Esophagus mucosa (tissue), 1 donor: ENCODE data around the gene OPN1MW3. TPM values are rescaled to one million over a fixed set of nuclear protein-coding genes. Genes with fewer than 3 reads are reported as not detected.
"Not testable (repeated sequence)": the region's sequence is repeated elsewhere in the genome, so short reads cannot be mapped to it uniquely, and the experiment has no call there.

ENCODE experiments used
- ATAC-seq: fragments of 200-7000 bp; cut with Tn5 transposase; one replicate; pipeline ENCODE4 v1.9.1; 2020
- total RNA-seq: library from RNA; stranded (reverse); gene quantifications from one replicate; pipeline ENCODE4 v1.2.4, GENCODE V29; 2023
- donor health status: DM: yes; HTN: yes; CAD: no.

The OPN1MW3 gene
- total RNA-seq, 1 donor from 2014 or later = not detected

DNA sequence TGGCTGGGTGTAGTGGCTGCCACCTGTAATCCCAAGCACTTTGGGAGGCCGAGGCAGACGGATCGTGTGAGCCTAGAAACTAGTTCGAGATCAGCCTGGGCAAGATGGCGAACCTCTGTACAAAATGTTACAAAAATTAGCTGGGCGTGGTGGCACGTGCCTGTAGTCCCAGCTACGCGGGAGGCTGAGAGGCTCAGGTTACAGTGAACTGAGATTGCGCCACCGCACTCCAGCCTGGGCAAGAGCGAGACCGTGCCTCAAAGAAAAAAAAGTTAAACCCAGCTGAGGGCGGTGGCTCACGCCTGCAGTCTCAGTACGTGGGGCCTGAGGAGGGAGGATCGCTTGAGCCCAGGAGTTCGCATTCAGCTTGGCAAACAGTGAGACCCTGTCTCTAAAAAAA lies 39.3 kb downstream of the OPN1MW3 start:
- no peak for ATAC-seq

DNA sequence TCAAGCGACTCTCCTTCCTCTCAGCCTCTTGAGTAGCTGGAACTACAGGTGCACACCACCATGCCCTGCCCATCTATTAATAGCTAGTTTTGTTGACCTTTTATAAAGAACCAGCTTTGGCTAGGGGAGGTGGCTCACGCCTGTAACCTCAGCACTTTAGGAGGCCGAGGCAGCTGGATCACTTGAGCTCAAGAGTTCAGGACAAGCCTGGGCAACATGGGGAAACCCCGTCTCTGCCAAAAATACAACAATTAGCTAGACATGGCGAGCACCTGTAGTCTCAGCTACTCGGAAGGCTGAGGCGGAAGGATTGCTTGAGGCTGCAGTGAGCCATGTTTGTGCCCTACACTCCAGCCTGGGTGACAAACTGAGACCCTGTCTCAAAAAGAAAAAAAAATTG lies 40.9 kb downstream of the OPN1MW3 start:
- ATAC-seq = no peak

- ATAC-seq = no peak
Measured at GRCh38 chrX:154300816-154301215, 43.4 kb downstream of the OPN1MW3 start.

DNA sequence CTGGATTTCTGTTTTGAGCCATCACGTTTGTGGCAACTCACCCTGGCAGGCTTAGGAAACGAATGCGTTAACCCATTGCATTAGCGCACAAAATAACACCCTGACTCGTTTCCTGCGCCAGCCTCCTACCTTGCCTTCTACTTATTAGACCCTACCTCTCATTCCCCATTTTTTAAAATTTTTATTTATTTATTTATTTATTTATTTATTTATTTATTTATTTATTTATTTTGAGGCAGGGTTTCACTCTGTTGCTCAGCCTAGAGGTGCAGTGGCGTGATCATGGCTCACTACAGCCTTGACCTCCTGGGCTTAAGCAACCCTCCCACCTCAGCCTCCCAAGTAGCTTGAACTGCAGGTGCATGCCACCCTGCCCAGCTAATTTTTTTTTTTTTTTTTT lies 45.6 kb downstream of the OPN1MW3 start:
- not testable (repeated sequence) for ATAC-seq

- no peak for ATAC-seq
Measured at GRCh38 chrX:154303476-154303875, 46.1 kb downstream of the OPN1MW3 start.

DNA sequence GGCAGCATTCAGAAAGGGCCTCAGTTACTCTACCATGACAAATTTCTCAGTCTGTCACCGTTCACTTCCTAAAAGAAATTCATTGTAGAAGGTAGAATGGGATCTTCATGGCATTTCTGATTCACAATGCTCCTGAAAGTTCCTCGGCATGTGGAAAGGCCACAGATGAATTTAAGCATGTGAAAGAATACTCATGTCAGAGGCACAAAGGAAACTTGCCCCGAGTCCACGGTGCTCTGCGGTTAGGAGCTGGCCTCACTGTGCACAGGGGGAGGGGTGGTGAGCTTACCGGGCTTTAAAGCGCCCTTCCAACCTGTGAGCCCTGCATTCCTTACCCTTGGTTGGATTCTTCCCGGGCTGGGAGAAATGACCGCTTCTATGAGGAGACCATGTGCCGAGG lies 47.5 kb downstream of the OPN1MW3 start:
- no peak for ATAC-seq

DNA sequence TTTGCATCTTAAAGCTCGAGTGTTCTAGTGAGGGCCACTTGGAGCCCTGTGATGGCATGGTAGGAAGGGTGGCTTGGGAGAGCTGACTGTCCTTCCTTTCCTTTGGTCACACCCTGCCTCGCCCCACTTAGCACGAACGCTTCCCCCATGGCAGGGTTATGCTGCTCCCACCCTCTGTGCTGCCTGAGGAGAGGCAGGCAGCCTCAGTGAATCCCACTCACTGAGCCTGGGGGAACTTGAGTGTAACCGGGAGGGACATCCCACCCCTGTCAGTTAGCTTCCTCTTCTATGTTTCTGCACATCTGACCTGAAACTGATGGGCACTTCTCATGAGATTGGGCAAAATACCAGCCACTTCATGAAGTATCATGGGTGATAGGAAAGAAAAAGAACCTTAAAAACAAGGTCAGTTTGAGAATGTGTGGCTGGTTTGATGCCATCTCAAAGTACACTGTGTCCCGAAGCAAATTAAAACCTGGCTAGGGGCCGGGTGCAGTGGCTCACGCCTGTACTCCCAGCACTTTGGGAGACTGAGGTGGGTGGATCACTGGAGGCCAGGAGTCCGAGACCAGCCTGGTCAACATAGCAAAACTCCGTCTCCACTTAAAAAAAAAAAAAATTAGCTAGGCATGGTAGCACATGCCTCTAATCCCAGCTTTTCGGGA lies 48.3 kb downstream of the OPN1MW3 start:
- ATAC-seq = no peak

- no peak for ATAC-seq
Measured at GRCh38 chrX:154307202-154307601, 49.8 kb downstream of the OPN1MW3 start.

DNA sequence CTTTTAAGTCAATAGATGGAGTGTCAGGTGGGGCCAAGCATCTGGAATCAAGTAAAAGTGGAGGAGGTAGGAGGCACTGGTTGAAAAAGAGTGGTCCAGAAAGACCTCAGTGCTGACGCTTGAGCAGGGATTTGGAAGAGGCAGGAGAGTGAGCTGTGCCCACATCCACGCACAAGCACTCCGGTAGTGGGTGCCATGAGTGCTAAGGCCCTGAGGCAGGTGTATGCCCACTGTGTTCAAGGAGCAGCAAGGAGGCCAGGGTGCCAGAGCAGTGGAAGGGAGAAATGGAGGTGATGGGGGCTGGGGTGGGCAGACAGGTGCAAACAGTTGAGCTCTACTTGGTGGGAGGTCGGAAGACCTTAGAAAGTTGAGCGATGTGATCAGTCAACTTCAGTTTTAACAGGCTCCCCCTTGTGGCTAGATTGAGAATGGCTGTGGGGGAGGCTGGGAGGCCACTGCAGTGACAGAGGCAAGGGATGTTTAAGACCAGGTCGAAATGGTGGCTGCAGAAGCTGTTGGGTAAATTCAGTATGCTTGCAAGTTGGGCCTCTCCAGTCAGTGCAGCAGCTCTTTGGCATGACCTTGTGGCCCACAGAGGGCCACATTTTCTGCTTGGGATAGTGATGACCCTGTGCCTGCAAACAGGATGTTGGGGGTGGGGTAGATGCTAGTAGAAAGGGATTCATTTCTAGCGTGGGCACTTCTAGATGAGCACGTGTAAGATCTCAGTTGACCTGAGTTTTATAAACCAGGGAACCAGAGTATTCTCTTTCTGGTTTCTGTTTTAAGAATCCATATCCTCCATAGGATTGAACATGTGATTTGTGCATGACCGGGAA lies 50.9 kb downstream of the OPN1MW3 start:
- ATAC-seq = peak; percentile 41

DNA sequence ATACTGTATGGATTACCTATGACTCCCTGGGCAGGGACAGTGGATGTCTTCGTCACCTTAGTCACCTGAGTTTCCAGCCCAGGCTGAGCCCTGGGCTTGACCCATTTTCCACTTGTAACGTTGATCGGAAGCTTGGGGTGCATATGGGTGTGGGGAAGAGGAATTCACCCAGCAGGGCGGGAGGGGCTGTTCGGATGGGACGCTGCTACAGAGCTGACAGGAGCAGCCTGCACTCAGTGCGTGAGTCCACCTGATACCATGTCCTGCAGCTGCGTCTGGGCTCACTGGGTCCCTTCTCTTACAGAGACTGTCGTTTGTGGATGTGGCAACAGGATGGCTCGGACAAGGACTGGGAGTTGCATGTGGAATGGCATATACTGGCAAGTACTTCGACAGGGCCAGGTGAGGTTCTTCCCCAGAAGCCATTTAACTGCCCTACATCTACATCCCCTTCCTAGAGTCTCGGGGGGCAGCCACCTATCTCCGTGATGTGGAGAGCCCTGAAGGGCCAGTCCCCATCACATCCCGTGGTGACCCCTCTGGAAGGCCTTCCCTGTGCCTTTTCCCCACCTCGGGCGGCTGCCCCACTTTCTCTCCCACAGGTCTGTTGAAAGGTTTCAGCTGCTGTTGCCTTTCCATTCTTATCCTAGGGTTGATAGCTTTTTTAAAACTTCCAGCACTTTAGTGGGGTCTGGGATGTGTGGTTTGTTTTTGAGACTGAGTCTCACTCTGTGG lies 51.8 kb downstream of the OPN1MW3 start:
- ATAC-seq = no peak

- ATAC-seq = no peak
Measured at GRCh38 chrX:154310616-154311536, 53.5 kb downstream of the OPN1MW3 start.

GRCh38 chrX:154312116-154312515 lies 54.7 kb downstream of the OPN1MW3 start:
- ATAC-seq = no peak

DNA sequence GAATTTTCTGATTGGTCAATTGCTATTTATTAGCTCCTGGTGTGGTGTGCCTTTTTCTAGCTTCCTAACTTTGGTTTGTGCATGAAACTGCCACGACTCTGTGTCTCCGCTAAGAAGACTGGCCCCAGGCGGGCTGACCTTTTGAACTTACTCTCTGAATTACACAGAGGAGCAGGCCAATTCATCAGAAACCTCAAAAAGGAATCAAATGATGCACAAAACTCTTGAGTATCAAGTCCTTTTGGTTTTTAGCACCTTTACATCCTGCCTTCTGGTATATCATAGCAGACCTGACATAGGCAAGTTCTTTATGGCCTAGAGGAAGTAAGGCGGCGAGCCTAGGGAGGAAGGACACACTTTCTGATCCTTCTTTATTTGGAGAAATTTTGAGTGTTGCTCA lies 55.8 kb downstream of the OPN1MW3 start:
- ATAC-seq = no peak

DNA sequence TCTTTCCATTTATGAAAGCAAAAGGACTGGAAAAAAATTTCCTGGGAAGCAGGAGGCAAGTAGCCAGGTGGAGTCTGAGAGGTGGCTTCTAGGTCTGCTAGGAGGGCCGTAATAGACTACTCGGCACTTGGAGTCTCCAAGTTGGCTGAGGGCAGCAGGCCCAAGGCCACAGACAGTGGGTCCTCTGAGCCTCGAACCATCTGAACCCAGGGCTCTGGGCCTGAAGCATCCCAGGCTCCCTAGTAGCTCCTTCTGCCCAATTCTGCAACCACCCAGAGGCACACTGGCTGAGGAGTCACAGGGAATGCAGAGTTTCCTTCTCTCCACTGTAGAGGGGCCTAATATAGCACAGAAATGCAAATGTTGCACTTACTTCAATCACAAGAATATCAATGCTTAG lies 58.0 kb downstream of the OPN1MW3 start:
- ATAC-seq = no peak

DNA sequence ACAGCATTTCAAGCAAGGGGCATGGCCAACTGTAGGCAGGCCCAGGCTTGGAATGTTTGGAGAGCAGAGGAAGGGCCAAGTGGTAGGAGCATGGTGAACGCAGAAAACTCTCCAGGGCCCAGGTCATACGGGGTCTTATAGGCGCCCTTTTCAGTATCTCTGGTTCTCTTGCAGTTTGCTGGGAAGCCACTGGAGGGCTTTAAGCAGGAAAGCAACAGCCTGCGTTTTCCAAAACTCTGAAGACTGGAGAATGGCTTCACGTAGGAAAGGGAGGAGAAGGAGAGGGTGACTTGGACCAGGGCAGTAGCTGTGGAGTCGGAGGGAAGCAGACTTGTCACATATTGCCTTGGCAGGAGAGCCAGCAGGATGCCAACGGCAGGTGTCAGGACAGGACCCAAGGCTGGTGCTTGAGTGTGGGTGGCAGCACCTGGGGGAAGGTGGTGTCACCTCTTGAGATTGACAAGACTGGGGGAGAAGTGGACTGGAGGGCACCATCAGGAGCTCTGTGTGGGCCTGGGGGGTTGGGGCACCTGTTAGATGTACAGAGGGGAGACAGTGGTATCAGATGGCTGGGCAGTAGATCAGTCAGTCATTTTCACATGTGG lies 60.1 kb downstream of the OPN1MW3 start:
- ATAC-seq = no peak

DNA sequence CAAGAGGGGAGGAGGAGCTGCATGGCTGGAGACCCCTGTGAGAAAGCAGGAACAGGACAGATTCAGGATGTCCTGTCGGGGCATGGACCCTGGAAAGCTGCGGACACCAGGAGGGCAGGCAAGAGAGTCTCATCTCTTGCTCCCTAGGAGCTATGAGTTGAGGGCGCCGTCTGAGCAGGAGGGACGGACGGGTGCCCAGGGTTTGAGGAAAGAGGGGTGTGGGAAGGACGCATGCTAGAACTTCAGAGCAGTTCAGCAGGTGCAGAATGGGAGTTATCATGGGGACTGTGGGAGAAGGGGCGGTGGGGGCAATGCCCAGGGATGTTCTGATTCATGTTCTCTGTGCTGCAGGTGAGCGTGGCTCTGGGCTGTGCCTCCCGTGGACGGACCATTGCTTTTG lies 63.0 kb downstream of the OPN1MW3 start:
- no peak for ATAC-seq

Other genes with a start within 250 kb of the OPN1MW3 start
- gene IRAK1, start 237.7 kb upstream of the OPN1MW3 start, total RNA-seq = 97.8 TPM
- 25.1 TPM for gene MECP2, start 159.9 kb upstream of the OPN1MW3 start, total RNA-seq
- not detected for gene OPN1LW, start 113.3 kb upstream of the OPN1MW3 start, total RNA-seq
- not detected for gene OPN1MW, start 75.0 kb upstream of the OPN1MW3 start, total RNA-seq
- gene OPN1MW2, start 37.8 kb upstream of the OPN1MW3 start, total RNA-seq = not detected
- not detected for gene TEX28, start 37.5 kb downstream of the OPN1MW3 start, total RNA-seq
- not detected for gene TKTL1, start 38.2 kb downstream of the OPN1MW3 start, total RNA-seq
- 417 TPM for gene FLNA, start 117.1 kb downstream of the OPN1MW3 start, total RNA-seq
- gene EMD, start 121.7 kb downstream of the OPN1MW3 start, total RNA-seq = 49.3 TPM
- gene RPL10, start 140.8 kb downstream of the OPN1MW3 start, total RNA-seq = 2,565 TPM
- gene DNASE1L1, start 151.7 kb downstream of the OPN1MW3 start, total RNA-seq = 22.8 TPM
- gene TAFAZZIN, start 154.0 kb downstream of the OPN1MW3 start, total RNA-seq = 18.1 TPM
- gene ATP6AP1, start 171.1 kb downstream of the OPN1MW3 start, total RNA-seq = 63.2 TPM
- gene GDI1, start 179.6 kb downstream of the OPN1MW3 start, total RNA-seq = 33.8 TPM
- gene FAM50A, start 186.6 kb downstream of the OPN1MW3 start, total RNA-seq = 17.9 TPM
- gene PLXNA3, start 200.7 kb downstream of the OPN1MW3 start, total RNA-seq = 7.1 TPM
- 15.1 TPM for gene LAGE3, start 221.7 kb downstream of the OPN1MW3 start, total RNA-seq
- 32.3 TPM for gene UBL4A, start 229.0 kb downstream of the OPN1MW3 start, total RNA-seq
- gene SLC10A3, start 233.0 kb downstream of the OPN1MW3 start, total RNA-seq = 20.6 TPM